IPS-20b (cell line): ENCODE results near the gene NR3C2.
"Not testable (repeated sequence)": the region's sequence is repeated elsewhere in the genome, so short reads cannot be mapped to it uniquely, and the experiment has no call there.

Experiments used
- H3K27ac ChIP-seq: one replicate; pipeline ENCODE4 v1.5.1; 2013; ENCODE audit warnings: low read length
- H3K27me3 ChIP-seq: 2 replicates; pipeline ENCODE4 v1.6.1; 2013; ENCODE audit warnings: mild to moderate bottlenecking, low read length, inconsistent platforms; ENCODE audit not compliant: insufficient read depth
- H3K36me3 ChIP-seq: 2 replicates; pipeline ENCODE4 v1.6.1; 2013; ENCODE audit warnings: low read depth, mild to moderate bottlenecking, inconsistent platforms, low read length, moderate library complexity; ENCODE audit not compliant: insufficient read depth
- H3K4me1 ChIP-seq: 2 replicates; pipeline ENCODE4 v1.6.1; 2013; ENCODE audit warnings: mild to moderate bottlenecking, control low read depth, inconsistent platforms, low read length, moderate library complexity; ENCODE audit not compliant: insufficient read depth
- H3K4me3 ChIP-seq: 2 replicates; pipeline ENCODE4 v1.5.1; 2013; ENCODE audit warnings: mild to moderate bottlenecking, low read length, inconsistent platforms
- H3K9ac ChIP-seq: 2 replicates; pipeline ENCODE4 v1.6.1; 2013; ENCODE audit warnings: low read depth, mild to moderate bottlenecking, inconsistent platforms, low read length, moderate library complexity
- H3K9me3 ChIP-seq: 2 replicates; pipeline ENCODE4 v1.6.1; 2013; ENCODE audit warnings: mild to moderate bottlenecking, low read depth, low read length, inconsistent platforms; ENCODE audit not compliant: insufficient read depth

The NR3C2 gene

GRCh38 chr4:148207068-148207467, 235.1 kb downstream of the NR3C2 start:
- Histone ChIP-seq H3K9me3 (no peaks in the 10 kb centered on the region), H3K4me1 (peaks cover 8% of the 10 kb centered on the region)

GRCh38 chr4:148205476-148205875, 236.7 kb downstream of the NR3C2 start:
- no peak overlapping the region for H3K9ac ChIP-seq
- H3K9me3 ChIP-seq: no peaks in the 10 kb centered on the region
- no peak overlapping the region for H3K27ac ChIP-seq
- H3K4me3 ChIP-seq: no peak overlapping the region
- peaks cover 8% of the 10 kb centered on the region for H3K4me1 ChIP-seq
- no peaks in the 10 kb centered on the region for H3K36me3 ChIP-seq
- no peaks in the 10 kb centered on the region for H3K27me3 ChIP-seq

More at GRCh38 chr4:148207068-148207467, 235.1 kb downstream of the NR3C2 start:
- H3K4me3 ChIP-seq: no peak overlapping the region
- H3K9ac ChIP-seq: no peak overlapping the region
- H3K27ac ChIP-seq: no peak overlapping the region
- H3K36me3 ChIP-seq: no peaks in the 10 kb centered on the region
- H3K27me3 ChIP-seq: no peaks in the 10 kb centered on the region

- Histone ChIP-seq H3K36me3 (no peaks in the 10 kb centered on the region), H3K27ac (no peak overlapping the region), H3K9me3 (no peaks in the 10 kb centered on the region), H3K9ac (no peak overlapping the region), H3K4me1 (peaks cover 8% of the 10 kb centered on the region), H3K4me3 (no peak overlapping the region), H3K27me3 (no peaks in the 10 kb centered on the region)
Observed at GRCh38 chr4:148204892-148205291, 237.3 kb downstream of the NR3C2 start.

- H3K9me3 ChIP-seq: no peaks in the 10 kb centered on the region
- H3K9ac ChIP-seq: no peak overlapping the region
- H3K27ac ChIP-seq: no peak overlapping the region
- H3K27me3 ChIP-seq: no peaks in the 10 kb centered on the region
- H3K4me3 ChIP-seq: no peak overlapping the region
- H3K36me3 ChIP-seq: no peaks in the 10 kb centered on the region
- peaks cover 8% of the 10 kb centered on the region for H3K4me1 ChIP-seq
Observed at GRCh38 chr4:148204171-148204570, 238.0 kb downstream of the NR3C2 start.

- Histone ChIP-seq H3K4me3 (peak overlapping the region; percentile 4), H3K4me1 (peaks cover 8% of the 10 kb centered on the region), H3K9ac (peak overlapping the region; percentile 24; the same call in 1 of the 2 replicates), H3K36me3 (no peaks in the 10 kb centered on the region), H3K27ac (no peak overlapping the region), H3K9me3 (no peaks in the 10 kb centered on the region), H3K27me3 (no peaks in the 10 kb centered on the region)
Observed at GRCh38 chr4:148203056-148203898, 238.9 kb downstream of the NR3C2 start.

GRCh38 chr4:148200960-148201359, 241.3 kb downstream of the NR3C2 start:
- Histone ChIP-seq H3K9ac (no peak overlapping the region), H3K9me3 (no peaks in the 10 kb centered on the region), H3K27me3 (no peaks in the 10 kb centered on the region), H3K36me3 (no peaks in the 10 kb centered on the region), H3K27ac (no peak overlapping the region), H3K4me3 (no peak overlapping the region), H3K4me1 (peaks cover 8% of the 10 kb centered on the region)

- no peak overlapping the region for H3K4me3 ChIP-seq
- H3K27ac ChIP-seq: no peak overlapping the region
- H3K9ac ChIP-seq: no peak overlapping the region
- H3K36me3 ChIP-seq: no peaks in the 10 kb centered on the region
- no peaks in the 10 kb centered on the region for H3K4me1 ChIP-seq
- no peaks in the 10 kb centered on the region for H3K9me3 ChIP-seq
- no peaks in the 10 kb centered on the region for H3K27me3 ChIP-seq
Observed at GRCh38 chr4:148196164-148196563, 246.1 kb downstream of the NR3C2 start.

GRCh38 chr4:148192526-148192925, 249.7 kb downstream of the NR3C2 start:
- H3K9me3 ChIP-seq: no peaks in the 10 kb centered on the region
- no peak overlapping the region for H3K9ac ChIP-seq
- no peaks in the 10 kb centered on the region for H3K27me3 ChIP-seq
- no peak overlapping the region for H3K4me3 ChIP-seq
- no peaks in the 10 kb centered on the region for H3K4me1 ChIP-seq
- H3K27ac ChIP-seq: no peak overlapping the region
- H3K36me3 ChIP-seq: no peaks in the 10 kb centered on the region

GRCh38 chr4:148187454-148188222, 254.6 kb downstream of the NR3C2 start:
- not testable (repeated sequence) for H3K27me3 ChIP-seq, H3K4me1 ChIP-seq, H3K4me3 ChIP-seq, H3K27ac ChIP-seq, H3K9ac ChIP-seq, H3K9me3 ChIP-seq, H3K36me3 ChIP-seq

GRCh38 chr4:148184922-148185321, 257.3 kb downstream of the NR3C2 start:
- Histone ChIP-seq H3K9me3 (no peaks in the 10 kb centered on the region), H3K36me3 (no peaks in the 10 kb centered on the region), H3K27me3 (no peaks in the 10 kb centered on the region), H3K4me3 (no peak overlapping the region), H3K4me1 (no peaks in the 10 kb centered on the region), H3K27ac (no peak overlapping the region), H3K9ac (no peak overlapping the region)

- Histone ChIP-seq H3K9ac (no peak overlapping the region), H3K36me3 (no peaks in the 10 kb centered on the region), H3K27ac (no peak overlapping the region), H3K9me3 (no peaks in the 10 kb centered on the region), H3K4me1 (no peaks in the 10 kb centered on the region), H3K27me3 (no peaks in the 10 kb centered on the region), H3K4me3 (no peak overlapping the region)
Observed at GRCh38 chr4:148182230-148182911, 259.8 kb downstream of the NR3C2 start.
